Esophagus muscularis mucosa (tissue), 3 donors: Measurements from ENCODE around the gene NTM.

Experiments used
- CTCF ChIP-seq, 3 experiments: fragments of 200-600 bp in 2 of 3; fragments of 450-650 bp in 1 of 3; sonication (generic) in 2 of 3; IDR thresholded peaks; one replicate each; pipeline ENCODE4 v1.5.1; 2017 to 2019; ENCODE audit warnings: antibody characterized with exemption in 3 of 3, mild to moderate bottlenecking in 2 of 3, moderate library complexity in 1 of 3
- POLR2AphosphoS5 ChIP-seq, 2 donors: sonication (generic); formaldehyde crosslinking; IDR thresholded peaks; one replicate each; pipeline ENCODE4 v1.6.1; 2017; ENCODE audit warnings: antibody characterized with exemption in 2 of 2

- TF ChIP-seq POLR2AphosphoS5 (IDR thresholded peaks at IDR 0.05) = no peak
- no peak for TF ChIP-seq CTCF (IDR thresholded peaks at IDR 0.05)
These were observed 669.1 kb downstream of the NTM start for GRCh38 chr11:132039521-132039920.
